Small intestine (tissue), 7 donors: ENCODE measurements around the gene ZEB2. TPM values are rescaled to one million over a fixed set of nuclear protein-coding genes. Genes with fewer than 3 reads are reported as not detected.

Experiments
- DNase-seq, 2 donors: peaks; one replicate each; pipeline versions ENCODE4 v3.0.0 to v3.0.0-alpha.2; 2013
- FAIRE-seq: peaks from 2 replicates; lab custom pipeline; 2012; peaks lifted over from hg19 to GRCh38; lab: Jason Lieb, UNC
- H3K27ac ChIP-seq, 3 donors: one replicate each; pipeline ENCODE4 v1.5.1; 2013; ENCODE audit warnings: low read length in 2 of 3, mild to moderate bottlenecking in 2 of 3, control low read depth in 1 of 3, inconsistent platforms in 1 of 3, low read depth in 1 of 3, moderate library complexity in 1 of 3
- H3K27me3 ChIP-seq, 3 donors: one replicate each; pipeline ENCODE4 v1.6.1; 2013; ENCODE audit warnings: low read length in 3 of 3, inconsistent platforms in 1 of 3; ENCODE audit not compliant: control insufficient read depth in 3 of 3, insufficient read depth in 3 of 3
- H3K36me3 ChIP-seq, 3 donors: one replicate each; pipeline ENCODE4 v1.6.1; 2013; ENCODE audit warnings: low read length in 3 of 3, inconsistent platforms in 1 of 3, low read depth in 1 of 3, mild to moderate bottlenecking in 1 of 3, moderate library complexity in 1 of 3; ENCODE audit not compliant: control insufficient read depth in 3 of 3, insufficient read depth in 2 of 3
- H3K4me1 ChIP-seq, 3 donors: one replicate each; pipeline ENCODE4 v1.6.1; 2013; ENCODE audit warnings: low read length in 2 of 3, inconsistent platforms in 1 of 3, low read depth in 1 of 3, mild to moderate bottlenecking in 1 of 3, moderate library complexity in 1 of 3; ENCODE audit not compliant: control insufficient read depth in 3 of 3, insufficient read depth in 2 of 3
- H3K4me3 ChIP-seq, 3 donors: one replicate each; pipeline ENCODE4 v1.5.1; 2013; ENCODE audit warnings: low read length in 3 of 3, control low read depth in 1 of 3, inconsistent platforms in 1 of 3, low read depth in 1 of 3, mild to moderate bottlenecking in 1 of 3, moderate library complexity in 1 of 3
- H3K9me3 ChIP-seq, 2 donors: one replicate each; pipeline ENCODE4 v1.6.1; 2013; ENCODE audit warnings: low read depth in 1 of 2, low read length in 1 of 2; ENCODE audit not compliant: control insufficient read depth in 2 of 2, insufficient read depth in 1 of 2
- WGBS, 3 donors: extraction: QIAGEN DNeasy Blood & Tissue Kit; methylation state at CpG; one replicate each; pipeline ENCODE4 v1.1.7; 2013; 5-methylcytosine and 5-hydroxymethylcytosine counted together
- polyA plus RNA-seq, 4 donors: library from polyadenylated mRNA; stranded (reverse) in 3 of 4; unstranded in 1 of 4; fragments of 200-250 nt in 3 of 4; fragments of 120-200 nt in 1 of 4; gene quantifications; one replicate each; pipeline versions ENCODE4 v1.2.1 to v1.2.3, GENCODE V29; 2013
- donor health status: healthy with polysubstance abuse.
- donor health status: control.
- donor health status: control.
- donor health status: Bipolar disorder and iron deficiency.
- donor health status: healthy.

ZEB2 gene
- polyA plus RNA-seq, 4 donors = 2.0 to 30.9 (median 15.3) TPM

DNA sequence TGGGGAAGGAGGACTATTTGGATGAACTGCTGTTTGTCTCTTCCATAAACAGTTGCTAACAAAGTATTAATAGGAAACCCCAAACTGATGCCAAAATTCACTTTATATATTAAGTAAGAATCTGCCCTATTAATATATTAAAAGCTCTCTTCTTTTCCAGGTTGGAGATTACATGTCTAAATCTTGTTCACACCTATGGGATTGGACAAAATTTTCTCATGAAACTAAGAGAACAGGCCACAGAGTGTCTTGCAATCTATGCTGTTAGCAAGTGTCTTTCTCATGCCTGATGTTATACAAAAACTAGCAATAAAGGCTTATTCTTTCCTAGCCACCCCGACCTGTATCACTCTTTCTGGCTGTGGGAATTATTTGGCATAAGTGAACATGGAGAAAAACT is 18.3 kb downstream of the ZEB2 start:
- Histone ChIP-seq H3K27me3 (peaks cover 0 to 31% (median 0%) of the 10 kb centered on the region in 3 donors), H3K4me3 (no peak overlapping the region), H3K36me3 (peaks cover 0 to 2% (median 0%) of the 10 kb centered on the region in 3 donors), H3K27ac (no peak overlapping the region), H3K9me3 (no peaks in the 10 kb centered on the region), H3K4me1 (no peaks in the 10 kb centered on the region)
- WGBS, 3 donors = 51 to 64% (median 55%) methylated on average over 1 of the region's 1 CpG
- no peak for DNase-seq
- FAIRE-seq = no peak

- no peak for FAIRE-seq
- H3K27me3 ChIP-seq = peaks cover 0 to 31% (median 0%) of the 10 kb centered on the region in 3 donors
Measured at GRCh38 chr2:144501118-144501517, 18.8 kb downstream of the ZEB2 start.

GRCh38 chr2:144500563-144500962 is 19.4 kb downstream of the ZEB2 start:
- Histone ChIP-seq H3K27ac (no peak overlapping the region), H3K4me1 (no peaks in the 10 kb centered on the region), H3K4me3 (no peak overlapping the region), H3K9me3 (no peaks in the 10 kb centered on the region), H3K36me3 (peaks cover 0 to 2% (median 0%) of the 10 kb centered on the region in 3 donors), H3K27me3 (peaks cover 0 to 30% (median 0%) of the 10 kb centered on the region in 3 donors)
- DNase-seq (no peak), FAIRE-seq (no peak)
- 88 to 90% (median 90%) methylated on average over 2 of the region's 2 CpGs for WGBS, 3 donors

More at GRCh38 chr2:144501118-144501517, 18.8 kb downstream of the ZEB2 start:
- Histone ChIP-seq H3K27ac (peak overlapping the region in 1 of 3 donors; percentile 63), H3K4me3 (no peak overlapping the region), H3K9me3 (no peaks in the 10 kb centered on the region), H3K36me3 (peaks cover 0 to 2% (median 0%) of the 10 kb centered on the region in 3 donors), H3K4me1 (no peaks in the 10 kb centered on the region)
- 74 to 90% (median 75%) methylated on average over 3 of the region's 3 CpGs for WGBS, 3 donors
- DNase-seq = no peak

GRCh38 chr2:144498277-144498676 is 21.6 kb downstream of the ZEB2 start:
- FAIRE-seq (no peak), DNase-seq (no peak)
- peaks cover 0 to 18% (median 0%) of the 10 kb centered on the region in 3 donors for H3K27me3 ChIP-seq
- H3K27ac ChIP-seq = peak overlapping the region in 1 of 3 donors; percentile 73
- H3K4me1 ChIP-seq = no peaks in the 10 kb centered on the region
- H3K9me3 ChIP-seq = no peaks in the 10 kb centered on the region
- H3K36me3 ChIP-seq = peaks cover 0 to 2% (median 0%) of the 10 kb centered on the region in 3 donors
- H3K4me3 ChIP-seq = no peak overlapping the region
- 77 to 87% (median 85%) methylated on average over 7 of the region's 7 CpGs for WGBS, 3 donors

DNA sequence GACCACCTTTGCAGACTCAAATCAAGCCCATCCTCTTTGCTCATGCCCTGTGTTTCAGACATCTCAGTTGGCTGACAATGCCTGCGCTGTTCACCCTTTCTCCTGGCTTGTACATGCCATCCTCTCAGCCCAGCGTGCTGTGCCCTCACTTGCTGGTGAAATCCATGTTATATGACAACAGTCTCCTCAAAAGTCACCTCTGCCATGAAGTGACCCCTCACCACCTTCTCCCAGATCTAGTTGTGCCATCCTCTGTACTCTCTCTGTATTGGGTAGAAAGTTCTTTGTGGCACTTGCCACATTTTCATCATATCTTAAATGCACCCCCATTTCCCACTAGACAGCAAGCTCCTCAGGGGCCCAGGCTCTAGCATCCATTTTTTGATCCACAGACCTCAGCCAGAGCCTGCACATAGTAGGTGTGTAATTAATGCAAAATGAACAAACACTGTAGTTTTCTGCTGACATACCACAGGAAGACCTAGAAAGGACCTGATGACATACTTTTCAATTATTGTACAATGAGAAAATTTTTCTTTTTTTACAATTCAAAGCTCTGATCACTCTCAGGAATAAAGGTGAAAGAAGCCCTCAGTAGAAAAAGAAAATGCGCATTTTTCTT is 22.8 kb downstream of the ZEB2 start:
- H3K9me3 ChIP-seq = no peaks in the 10 kb centered on the region
- peaks cover 0 to 2% (median 0%) of the 10 kb centered on the region in 3 donors for H3K36me3 ChIP-seq
- peak overlapping the region in 1 of 3 donors; percentile 64 for H3K27ac ChIP-seq
- FAIRE-seq (no peak), DNase-seq (no peak)
- H3K4me3 ChIP-seq = no peak overlapping the region
- no peaks in the 10 kb centered on the region for H3K4me1 ChIP-seq
- peaks cover 0 to 17% (median 0%) of the 10 kb centered on the region in 3 donors for H3K27me3 ChIP-seq
- 89 to 97% (median 91%) methylated on average over 3 of the region's 3 CpGs for WGBS, 3 donors

- peaks cover 0 to 13% (median 0%) of the 10 kb centered on the region in 3 donors for H3K27me3 ChIP-seq
- no peak for DNase-seq
- peak overlapping the region in 1 of 3 donors; percentile 64 for H3K27ac ChIP-seq
- WGBS, 3 donors = 57 to 73% (median 69%) methylated on average over 10 of the region's 10 CpGs
- no peak for FAIRE-seq
- H3K4me3 ChIP-seq = no peak overlapping the region
- peaks cover 0 to 2% (median 0%) of the 10 kb centered on the region in 3 donors for H3K36me3 ChIP-seq
- no peaks in the 10 kb centered on the region for H3K4me1 ChIP-seq
- H3K9me3 ChIP-seq = no peaks in the 10 kb centered on the region
Measured at GRCh38 chr2:144496092-144496976, 23.6 kb downstream of the ZEB2 start.

- peak overlapping the region in 1 of 3 donors; percentile 12 for H3K27ac ChIP-seq
Measured at GRCh38 chr2:144495227-144496091, 24.5 kb downstream of the ZEB2 start.

More at GRCh38 chr2:144495227-144496091, 24.5 kb downstream of the ZEB2 start:
- FAIRE-seq (no peak), DNase-seq (no peak)
- 56 to 74% (median 64%) methylated on average over 6 of the region's 6 CpGs for WGBS, 3 donors
- Histone ChIP-seq H3K36me3 (peaks cover 0 to 6% (median 0%) of the 10 kb centered on the region in 3 donors), H3K27me3 (peaks cover 0 to 9% (median 0%) of the 10 kb centered on the region in 3 donors), H3K4me1 (no peaks in the 10 kb centered on the region), H3K4me3 (no peak overlapping the region), H3K9me3 (no peaks in the 10 kb centered on the region)
